ENCODE measurements around the gene SEMA6B.

SEMA6B gene

GRCh38 chr19:4523306-4524110, 36.0 kb downstream of the SEMA6B start:
- no peak for DNase-seq

- DNase-seq = no peak
These were observed 37.0 kb downstream of the SEMA6B start for GRCh38 chr19:4522291-4523002.

GRCh38 chr19:4521888-4522242, 37.6 kb downstream of the SEMA6B start:
- no peak for DNase-seq

GRCh38 chr19:4521170-4521887, 38.2 kb downstream of the SEMA6B start:
- DNase-seq = no peak

- DNase-seq = no peak
These were observed 39.8 kb downstream of the SEMA6B start for GRCh38 chr19:4519521-4520277.

GRCh38 chr19:4519172-4519496, 40.4 kb downstream of the SEMA6B start:
- no peak for DNase-seq

GRCh38 chr19:4518345-4519171, 40.9 kb downstream of the SEMA6B start, which contains the start of gene PLIN4:
Gene PLIN4 (minus strand): TSS chr19:4518486. CDS start chr19:4518272, 214 bp downstream.
- no peak for DNase-seq

- no peak for DNase-seq
These were observed 41.9 kb downstream of the SEMA6B start for GRCh38 chr19:4517451-4518057.

GRCh38 chr19:4516939-4517300, 42.6 kb downstream of the SEMA6B start:
- no peak for DNase-seq

GRCh38 chr19:4516199-4516938, 43.1 kb downstream of the SEMA6B start:
- DNase-seq = no peak

- DNase-seq = no peak
These were observed 43.8 kb downstream of the SEMA6B start for GRCh38 chr19:4515732-4516131.

GRCh38 chr19:4513248-4513647, 46.2 kb downstream of the SEMA6B start:
- DNase-seq = no peak

GRCh38 chr19:4512070-4512469, 47.4 kb downstream of the SEMA6B start:
- no peak for DNase-seq

GRCh38 chr19:4511300-4512054, 48.0 kb downstream of the SEMA6B start:
- DNase-seq = no peak

- DNase-seq = no peak
These were observed 48.8 kb downstream of the SEMA6B start for GRCh38 chr19:4510435-4511255.

GRCh38 chr19:4508698-4509097, 50.8 kb downstream of the SEMA6B start:
- no peak for DNase-seq

- DNase-seq = no peak
These were observed 51.7 kb downstream of the SEMA6B start for GRCh38 chr19:4507804-4508203.

- no peak for DNase-seq
These were observed 52.4 kb downstream of the SEMA6B start for GRCh38 chr19:4507150-4507452.

GRCh38 chr19:4506449-4507149, 52.9 kb downstream of the SEMA6B start:
- no peak for DNase-seq

Measured in NCI-H1694 treated with DMSO at 0.1 percent for 48 hours (cell line).